ENCODE data around the gene RAD18. TPM values are rescaled to one million over a fixed set of nuclear protein-coding genes. Genes with fewer than 3 reads are reported as not detected.

RAD18 gene
- 10 to 100 TPM in 1 of 4 donors, 1 to 10 TPM in 3; 5.5 to 16.3 (median 8.1) TPM for polyA plus RNA-seq
- long read RNA-seq, donor 1 = 0 reads
- long read RNA-seq, donor 2, full-length matches to known transcripts = 1 of 1 reads
- long read RNA-seq, donor 2, partial matches to known transcripts = 0 of 1 reads
- long read RNA-seq, donor 2, other reads (novel, unspliced or antisense) = 0 of 1 reads
- long read RNA-seq, donor 3 = 0 reads
- long read RNA-seq, donor 4 = 0 reads
- long read RNA-seq, donor 5 = 0 reads
- long read RNA-seq, donor 6 = 0 reads
- long read RNA-seq, donor 7 = 0 reads
- long read RNA-seq, donor 8 = 0 reads
- long read RNA-seq, donor 9 = 0 reads
- long read RNA-seq, donor 10 = 0 reads

GRCh38 chr3:8963137-8963853, at the start of gene RAD18:
TSS of gene RAD18 (minus strand) at chr3:8963472. CDS start at chr3:8963385, 87 bp downstream.
- H3K4me1 ChIP-seq (ENCODE audit: control insufficient read depth in 3 of 3, insufficient read depth in 2 of 3, low read depth in 1 of 3, low read length in 2 of 3) = peaks cover 6 to 44% (median 6%) of the 10 kb centered on the region in 3 donors
- no peak for FAIRE-seq
- peaks cover 0 to 8% (median 0%) of the 10 kb centered on the region in 3 donors for H3K36me3 ChIP-seq (ENCODE audit: control insufficient read depth in 3 of 3, insufficient read depth in 2 of 3, low read depth in 1 of 3, low read length in 3 of 3)
- H3K4me3 ChIP-seq (ENCODE audit: low read depth in 1 of 3, low read length in 3 of 3) = peak within 1 kb of the TSS; percentile 61 to 88 (median 66)
- H3K27ac ChIP-seq (ENCODE audit: low read depth in 1 of 3, low read length in 2 of 3) = peak within 1 kb of the TSS; percentile 87 to 92 (median 90)
- H3K9me3 ChIP-seq (ENCODE audit: control insufficient read depth in 2 of 2, insufficient read depth in 1 of 2, low read depth in 1 of 2, low read length in 1 of 2) = no peaks in the 10 kb centered on the region
- WGBS, 3 donors = 0 to 1% (median 0%) methylated on average over 45 of the region's 45 CpGs
- no peaks in the 10 kb centered on the region for H3K27me3 ChIP-seq (ENCODE audit: control insufficient read depth in 3 of 3, insufficient read depth in 3 of 3, low read length in 3 of 3)
- DNase-seq = peak; percentile 91 to 95

GRCh38 chr3:9012521-9012920, 49.2 kb upstream of the RAD18 start:
- no peaks in the 10 kb centered on the region for H3K9me3 ChIP-seq (ENCODE audit: control insufficient read depth in 2 of 2, insufficient read depth in 1 of 2, low read depth in 1 of 2, low read length in 1 of 2)
- no peak for FAIRE-seq

GRCh38 chr3:9009976-9010545, 46.8 kb upstream of the RAD18 start:
- no peaks in the 10 kb centered on the region for H3K9me3 ChIP-seq (ENCODE audit: control insufficient read depth in 2 of 2, insufficient read depth in 1 of 2, low read depth in 1 of 2, low read length in 1 of 2)
- no peak overlapping the region for H3K27ac ChIP-seq (ENCODE audit: low read depth in 1 of 3, low read length in 2 of 3)
- H3K36me3 ChIP-seq (ENCODE audit: control insufficient read depth in 3 of 3, insufficient read depth in 2 of 3, low read depth in 1 of 3, low read length in 3 of 3) = peaks cover 0 to 12% (median 0%) of the 10 kb centered on the region in 3 donors
- H3K4me1 ChIP-seq (ENCODE audit: control insufficient read depth in 3 of 3, insufficient read depth in 2 of 3, low read depth in 1 of 3, low read length in 2 of 3) = no peaks in the 10 kb centered on the region
- H3K4me3 ChIP-seq (ENCODE audit: low read depth in 1 of 3, low read length in 3 of 3) = no peak overlapping the region
- no peaks in the 10 kb centered on the region for H3K27me3 ChIP-seq (ENCODE audit: control insufficient read depth in 3 of 3, insufficient read depth in 3 of 3, low read length in 3 of 3)
- 94 to 97% (median 96%) methylated on average over 11 of the region's 11 CpGs for WGBS, 3 donors
- FAIRE-seq = no peak
- DNase-seq = no peak

More at GRCh38 chr3:9012521-9012920, 49.2 kb upstream of the RAD18 start:
- no peak overlapping the region for H3K27ac ChIP-seq (ENCODE audit: low read depth in 1 of 3, low read length in 2 of 3)
- H3K4me1 ChIP-seq (ENCODE audit: control insufficient read depth in 3 of 3, insufficient read depth in 2 of 3, low read depth in 1 of 3, low read length in 2 of 3) = no peaks in the 10 kb centered on the region
- peaks cover 0 to 12% (median 0%) of the 10 kb centered on the region in 3 donors for H3K36me3 ChIP-seq (ENCODE audit: control insufficient read depth in 3 of 3, insufficient read depth in 2 of 3, low read depth in 1 of 3, low read length in 3 of 3)
- H3K4me3 ChIP-seq (ENCODE audit: low read depth in 1 of 3, low read length in 3 of 3) = no peak overlapping the region
- WGBS, 3 donors = 93 to 98% (median 94%) methylated on average over 2 of the region's 2 CpGs
- no peaks in the 10 kb centered on the region for H3K27me3 ChIP-seq (ENCODE audit: control insufficient read depth in 3 of 3, insufficient read depth in 3 of 3, low read length in 3 of 3)
- DNase-seq = no peak

GRCh38 chr3:9008550-9009255, 45.4 kb upstream of the RAD18 start:
- FAIRE-seq (no peak), DNase-seq (no peak)
- H3K27me3 ChIP-seq (ENCODE audit: control insufficient read depth in 3 of 3, insufficient read depth in 3 of 3, low read length in 3 of 3) = no peaks in the 10 kb centered on the region
- H3K4me3 ChIP-seq (ENCODE audit: low read depth in 1 of 3, low read length in 3 of 3) = no peak overlapping the region
- no peaks in the 10 kb centered on the region for H3K9me3 ChIP-seq (ENCODE audit: control insufficient read depth in 2 of 2, insufficient read depth in 1 of 2, low read depth in 1 of 2, low read length in 1 of 2)
- 68 to 81% (median 76%) methylated on average over 6 of the region's 6 CpGs for WGBS, 3 donors
- no peaks in the 10 kb centered on the region for H3K4me1 ChIP-seq (ENCODE audit: control insufficient read depth in 3 of 3, insufficient read depth in 2 of 3, low read depth in 1 of 3, low read length in 2 of 3)
- H3K27ac ChIP-seq (ENCODE audit: low read depth in 1 of 3, low read length in 2 of 3) = no peak overlapping the region
- H3K36me3 ChIP-seq (ENCODE audit: control insufficient read depth in 3 of 3, insufficient read depth in 2 of 3, low read depth in 1 of 3, low read length in 3 of 3) = peaks cover 0 to 7% (median 0%) of the 10 kb centered on the region in 3 donors

GRCh38 chr3:9007928-9008327, 44.7 kb upstream of the RAD18 start:
- 73 to 97% (median 77%) methylated on average over 2 of the region's 2 CpGs for WGBS, 3 donors
- H3K27ac ChIP-seq (ENCODE audit: low read depth in 1 of 3, low read length in 2 of 3) = no peak overlapping the region
- H3K27me3 ChIP-seq (ENCODE audit: control insufficient read depth in 3 of 3, insufficient read depth in 3 of 3, low read length in 3 of 3) = no peaks in the 10 kb centered on the region
- no peak for DNase-seq
- no peak for FAIRE-seq
- H3K4me1 ChIP-seq (ENCODE audit: control insufficient read depth in 3 of 3, insufficient read depth in 2 of 3, low read depth in 1 of 3, low read length in 2 of 3) = no peaks in the 10 kb centered on the region
- no peak overlapping the region for H3K4me3 ChIP-seq (ENCODE audit: low read depth in 1 of 3, low read length in 3 of 3)
- H3K9me3 ChIP-seq (ENCODE audit: control insufficient read depth in 2 of 2, insufficient read depth in 1 of 2, low read depth in 1 of 2, low read length in 1 of 2) = no peaks in the 10 kb centered on the region
- peaks cover 0 to 5% (median 0%) of the 10 kb centered on the region in 3 donors for H3K36me3 ChIP-seq (ENCODE audit: control insufficient read depth in 3 of 3, insufficient read depth in 2 of 3, low read depth in 1 of 3, low read length in 3 of 3)

- Histone ChIP-seq H3K36me3 (ENCODE audit: control insufficient read depth in 3 of 3, insufficient read depth in 2 of 3, low read depth in 1 of 3, low read length in 3 of 3) (peaks cover 0 to 5% (median 0%) of the 10 kb centered on the region in 3 donors), H3K27ac (ENCODE audit: low read depth in 1 of 3, low read length in 2 of 3) (no peak overlapping the region), H3K27me3 (ENCODE audit: control insufficient read depth in 3 of 3, insufficient read depth in 3 of 3, low read length in 3 of 3) (no peaks in the 10 kb centered on the region), H3K9me3 (ENCODE audit: control insufficient read depth in 2 of 2, insufficient read depth in 1 of 2, low read depth in 1 of 2, low read length in 1 of 2) (no peaks in the 10 kb centered on the region), H3K4me1 (ENCODE audit: control insufficient read depth in 3 of 3, insufficient read depth in 2 of 3, low read depth in 1 of 3, low read length in 2 of 3) (no peaks in the 10 kb centered on the region), H3K4me3 (ENCODE audit: low read depth in 1 of 3, low read length in 3 of 3) (no peak overlapping the region)
- 54 to 79% (median 79%) methylated on average over 2 of the region's 2 CpGs for WGBS, 3 donors
- FAIRE-seq (no peak), DNase-seq (no peak)
Observed at GRCh38 chr3:9007213-9007612, 43.9 kb upstream of the RAD18 start.

GRCh38 chr3:9000041-9000440, 36.8 kb upstream of the RAD18 start:
- no peaks in the 10 kb centered on the region for H3K27me3 ChIP-seq (ENCODE audit: control insufficient read depth in 3 of 3, insufficient read depth in 3 of 3, low read length in 3 of 3)
- DNase-seq (no peak), FAIRE-seq (no peak)
- H3K4me3 ChIP-seq (ENCODE audit: low read depth in 1 of 3, low read length in 3 of 3) = no peak overlapping the region
- H3K9me3 ChIP-seq (ENCODE audit: control insufficient read depth in 2 of 2, insufficient read depth in 1 of 2, low read depth in 1 of 2, low read length in 1 of 2) = no peaks in the 10 kb centered on the region
- H3K4me1 ChIP-seq (ENCODE audit: control insufficient read depth in 3 of 3, insufficient read depth in 2 of 3, low read depth in 1 of 3, low read length in 2 of 3) = no peaks in the 10 kb centered on the region
- H3K36me3 ChIP-seq (ENCODE audit: control insufficient read depth in 3 of 3, insufficient read depth in 2 of 3, low read depth in 1 of 3, low read length in 3 of 3) = peaks cover 0 to 3% (median 0%) of the 10 kb centered on the region in 3 donors
- no peak overlapping the region for H3K27ac ChIP-seq (ENCODE audit: low read depth in 1 of 3, low read length in 2 of 3)

- H3K4me1 ChIP-seq (ENCODE audit: control insufficient read depth in 3 of 3, insufficient read depth in 2 of 3, low read depth in 1 of 3, low read length in 2 of 3) = no peaks in the 10 kb centered on the region
- no peak overlapping the region for H3K4me3 ChIP-seq (ENCODE audit: low read depth in 1 of 3, low read length in 3 of 3)
- 75 to 88% (median 81%) methylated on average over 3 of the region's 3 CpGs for WGBS, 3 donors
- no peak for FAIRE-seq
- H3K9me3 ChIP-seq (ENCODE audit: control insufficient read depth in 2 of 2, insufficient read depth in 1 of 2, low read depth in 1 of 2, low read length in 1 of 2) = no peaks in the 10 kb centered on the region
- H3K27me3 ChIP-seq (ENCODE audit: control insufficient read depth in 3 of 3, insufficient read depth in 3 of 3, low read length in 3 of 3) = no peaks in the 10 kb centered on the region
- no peak for DNase-seq
- no peak overlapping the region for H3K27ac ChIP-seq (ENCODE audit: low read depth in 1 of 3, low read length in 2 of 3)
- peaks cover 0 to 12% (median 0%) of the 10 kb centered on the region in 3 donors for H3K36me3 ChIP-seq (ENCODE audit: control insufficient read depth in 3 of 3, insufficient read depth in 2 of 3, low read depth in 1 of 3, low read length in 3 of 3)
Observed at GRCh38 chr3:8997151-8997550, 33.9 kb upstream of the RAD18 start.
